Activated naive CD4-positive, alpha-beta T cell (primary cell): ENCODE results near the gene PSMA7.

Experiments
- DNase-seq, 4 experiments: peaks; one replicate each; lab custom pipeline; 2025; lab: John Stamatoyannopoulos, UW

Gene PSMA7

GRCh38 chr20:62171245-62171644 is 28.1 kb upstream of the PSMA7 start:
- no peak for DNase-seq

- no peak for DNase-seq
These were observed 27.3 kb upstream of the PSMA7 start for GRCh38 chr20:62170536-62170935.

GRCh38 chr20:62168890-62169435 is 25.8 kb upstream of the PSMA7 start:
- DNase-seq, result no peak

- DNase-seq, result no peak
These were observed 24.9 kb upstream of the PSMA7 start for GRCh38 chr20:62168061-62168460.

- no peak for DNase-seq
These were observed 24.3 kb upstream of the PSMA7 start for GRCh38 chr20:62167474-62167873.

- DNase-seq, result no peak
These were observed 22.7 kb upstream of the PSMA7 start for GRCh38 chr20:62165762-62166399.

- DNase-seq, result no peak
These were observed 21.9 kb upstream of the PSMA7 start for GRCh38 chr20:62164879-62165761.

- DNase-seq, result no peak
These were observed 21.0 kb upstream of the PSMA7 start for GRCh38 chr20:62163986-62164762.

GRCh38 chr20:62163485-62163865 is 20.3 kb upstream of the PSMA7 start:
- DNase-seq, result no peak

GRCh38 chr20:62162765-62163484 is 19.7 kb upstream of the PSMA7 start:
- no peak for DNase-seq

GRCh38 chr20:62161347-62161746 is 18.2 kb upstream of the PSMA7 start:
- no peak for DNase-seq

- DNase-seq, result no peak
These were observed 17.7 kb upstream of the PSMA7 start for GRCh38 chr20:62160876-62161275.

- DNase-seq, result no peak
These were observed 17.1 kb upstream of the PSMA7 start for GRCh38 chr20:62160253-62160652.

GRCh38 chr20:62159839-62160238 is 16.6 kb upstream of the PSMA7 start:
- DNase-seq, result no peak

- no peak for DNase-seq
These were observed 15.9 kb upstream of the PSMA7 start for GRCh38 chr20:62159052-62159451.

- no peak for DNase-seq
These were observed 15.3 kb upstream of the PSMA7 start for GRCh38 chr20:62158541-62158940.

GRCh38 chr20:62158088-62158400 is 14.8 kb upstream of the PSMA7 start:
- no peak for DNase-seq

- no peak for DNase-seq
These were observed 14.3 kb upstream of the PSMA7 start for GRCh38 chr20:62157387-62158087.

- peak; percentile 29 to 62 (median 49) for DNase-seq
These were observed 13.6 kb upstream of the PSMA7 start for GRCh38 chr20:62156592-62157386.

GRCh38 chr20:62156254-62156556 is 13.0 kb upstream of the PSMA7 start:
- DNase-seq, result no peak
